Stimulated activated CD8-positive, alpha-beta memory T cell treated with anti-CD3 and anti-CD28 coated beads, Interleukin-7, amount 100 ng/mL, for 4 hours (primary cell): Measurements from ENCODE around the gene RIMOC1.

Source experiments
- DNase-seq, 2 donors: peaks; one replicate each; pipeline ENCODE4 v3.0.0-alpha.2; 2020; ENCODE audit warnings: low read depth in 2 of 2

RIMOC1 gene, protein sequence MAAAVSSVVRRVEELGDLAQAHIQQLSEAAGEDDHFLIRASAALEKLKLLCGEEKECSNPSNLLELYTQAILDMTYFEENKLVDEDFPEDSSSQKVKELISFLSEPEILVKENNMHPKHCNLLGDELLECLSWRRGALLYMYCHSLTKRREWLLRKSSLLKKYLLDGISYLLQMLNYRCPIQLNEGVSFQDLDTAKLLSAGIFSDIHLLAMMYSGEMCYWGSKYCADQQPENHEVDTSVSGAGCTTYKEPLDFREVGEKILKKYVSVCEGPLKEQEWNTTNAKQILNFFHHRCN

DNA sequence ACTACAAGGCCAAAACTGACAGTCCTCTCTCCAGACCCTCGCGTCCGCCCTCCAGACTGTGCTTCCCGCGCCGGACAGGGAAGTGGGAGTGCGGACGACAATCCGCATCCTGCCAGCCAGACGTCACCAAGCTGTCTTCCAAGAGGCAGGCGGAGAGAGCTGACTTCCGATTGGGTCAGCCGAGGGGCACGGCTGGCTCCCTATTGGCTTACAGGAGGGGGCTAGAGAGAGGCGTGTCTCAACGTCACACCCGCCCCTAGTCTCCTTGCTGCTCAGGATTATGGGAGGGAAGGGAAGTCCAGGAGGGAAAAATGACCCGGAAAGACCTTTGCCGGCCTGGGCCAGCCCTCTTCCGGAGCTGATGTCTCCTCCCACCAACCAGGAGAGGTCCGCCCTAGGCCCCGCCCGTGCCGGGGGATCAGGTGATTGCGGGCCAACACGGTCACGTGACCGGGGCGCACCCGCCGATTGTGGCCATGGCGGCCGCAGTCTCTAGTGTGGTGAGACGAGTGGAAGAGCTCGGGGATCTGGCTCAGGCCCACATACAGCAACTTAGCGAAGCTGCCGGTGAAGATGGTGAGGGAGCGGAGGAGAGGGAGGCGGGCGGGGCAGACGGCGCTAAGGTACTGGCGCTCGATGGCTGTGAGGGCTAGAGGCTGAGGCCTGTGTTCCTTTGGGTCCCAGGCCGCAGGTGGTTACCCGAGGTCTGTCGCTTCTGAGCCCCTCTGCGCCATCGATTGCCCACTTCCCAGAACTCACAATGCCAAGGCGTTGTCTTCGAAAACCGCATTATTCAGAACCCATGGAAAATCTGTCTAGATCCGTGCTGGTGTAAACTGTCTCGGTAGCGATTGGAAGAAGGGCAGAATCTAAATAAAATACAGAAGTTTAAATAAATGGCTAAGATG, at the start of gene RIMOC1:
TSS of gene RIMOC1 (plus strand) at position 453 of the 908 bp plus-strand sequence. CDS start at position 477, 24 bp downstream.
- peak; percentile 92 to 95 for DNase-seq

DNA sequence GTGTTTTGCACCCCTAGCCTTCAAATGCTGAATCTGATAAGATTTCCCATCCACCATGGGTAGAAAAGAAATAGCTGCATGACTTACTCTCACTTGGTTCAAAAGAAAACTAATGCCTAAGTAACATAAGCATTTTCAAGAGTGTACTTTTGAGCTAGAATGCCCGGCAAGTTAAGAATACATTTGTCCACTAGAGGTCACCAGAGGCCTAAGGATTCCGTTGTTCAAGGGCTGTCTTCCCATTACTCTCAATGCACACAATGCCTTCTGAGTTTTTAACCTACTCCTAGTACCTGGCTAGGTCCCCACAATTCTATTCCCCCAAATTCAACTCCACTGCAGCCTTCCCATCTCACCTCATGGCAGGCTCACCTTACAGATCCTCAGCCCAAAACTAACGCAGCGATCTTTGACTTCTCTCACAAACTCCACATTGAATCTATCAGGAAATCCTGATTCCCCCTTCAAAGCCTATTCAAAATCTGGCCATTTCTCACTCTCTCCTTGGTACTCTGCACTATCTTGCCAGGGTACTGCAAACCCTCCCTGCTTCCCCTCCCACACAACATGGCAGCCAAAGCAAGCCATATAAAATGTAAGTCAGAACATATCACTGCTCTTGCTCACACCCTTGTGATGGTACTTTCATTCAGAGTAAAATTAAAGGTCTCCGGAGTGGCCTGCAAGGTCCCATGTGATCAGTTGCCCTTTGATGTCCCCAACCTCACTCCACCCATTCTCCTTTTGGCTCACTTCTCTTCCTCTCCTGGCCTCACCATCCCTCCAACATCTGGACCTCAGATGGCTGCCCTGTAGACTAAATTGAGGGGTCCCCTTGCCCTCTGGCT, 47.3 kb upstream of the RIMOC1 start:
- peak in 1 of 2 donors; percentile 43 for DNase-seq

DNA sequence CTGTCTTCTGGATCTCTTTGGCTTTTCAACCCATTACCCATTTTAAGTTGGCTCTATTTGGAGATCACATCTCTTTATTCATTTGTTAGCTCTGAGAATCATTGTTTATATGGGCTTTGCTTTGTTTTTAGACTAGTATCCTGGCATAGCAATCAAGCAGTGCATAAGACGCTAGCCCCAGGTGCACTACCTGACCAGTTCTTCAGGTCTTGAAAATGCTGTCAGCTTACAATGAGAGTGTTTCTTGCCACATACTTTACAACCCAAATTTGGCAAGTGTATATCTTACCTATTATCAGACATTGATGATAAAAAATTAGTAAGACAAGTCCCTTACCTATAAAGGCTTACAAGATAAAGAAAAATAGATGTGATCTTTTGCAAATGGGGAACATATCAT, 46.2 kb upstream of the RIMOC1 start:
- no peak for DNase-seq

DNA sequence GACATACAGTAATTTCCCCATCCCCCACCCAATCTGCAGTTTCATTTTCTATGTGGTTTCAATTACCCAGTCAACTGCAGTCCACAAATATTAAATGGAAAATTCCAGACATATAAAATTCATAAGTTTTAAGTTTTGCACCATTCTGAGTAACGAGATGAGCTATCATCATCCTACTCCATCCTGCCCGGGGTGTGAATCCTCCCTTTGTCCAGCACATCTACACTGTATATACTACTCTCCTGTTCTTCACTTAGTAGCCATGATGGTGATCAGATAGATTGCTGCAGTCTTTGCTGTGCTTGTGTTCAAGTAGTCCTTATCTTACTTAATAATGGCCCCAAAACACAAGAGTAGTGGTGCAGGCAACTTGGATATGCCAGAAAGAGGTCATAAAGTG, 45.3 kb upstream of the RIMOC1 start:
- no peak for DNase-seq

DNA sequence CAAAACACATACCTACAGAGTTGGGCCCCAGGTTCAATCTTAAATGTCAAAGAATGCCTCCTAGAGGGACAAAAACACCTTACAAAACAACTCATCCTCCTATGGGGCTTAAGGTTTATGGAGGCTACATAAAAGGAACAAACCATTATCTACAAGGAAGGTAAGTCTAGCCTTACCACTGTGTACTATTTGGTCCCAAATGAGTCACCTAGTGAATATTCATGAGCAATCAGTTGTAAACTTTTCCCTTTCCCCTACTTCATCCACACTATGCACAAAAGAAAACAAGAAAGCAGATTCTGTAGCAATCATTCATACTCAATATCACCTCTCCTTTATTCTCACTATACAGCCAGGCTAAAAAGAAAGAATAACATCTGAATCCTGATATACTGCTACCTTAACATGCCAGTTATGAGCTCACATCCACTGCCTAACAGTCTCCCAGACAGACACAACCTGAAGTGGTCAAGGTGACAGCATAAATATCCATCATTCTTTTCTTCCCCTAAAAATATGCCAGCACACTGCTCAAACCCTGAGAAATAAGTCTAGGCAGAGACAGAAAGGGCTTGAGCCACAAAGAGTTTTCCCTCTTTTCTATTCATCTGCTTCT, 40.2 kb upstream of the RIMOC1 start:
- no peak for DNase-seq

DNA sequence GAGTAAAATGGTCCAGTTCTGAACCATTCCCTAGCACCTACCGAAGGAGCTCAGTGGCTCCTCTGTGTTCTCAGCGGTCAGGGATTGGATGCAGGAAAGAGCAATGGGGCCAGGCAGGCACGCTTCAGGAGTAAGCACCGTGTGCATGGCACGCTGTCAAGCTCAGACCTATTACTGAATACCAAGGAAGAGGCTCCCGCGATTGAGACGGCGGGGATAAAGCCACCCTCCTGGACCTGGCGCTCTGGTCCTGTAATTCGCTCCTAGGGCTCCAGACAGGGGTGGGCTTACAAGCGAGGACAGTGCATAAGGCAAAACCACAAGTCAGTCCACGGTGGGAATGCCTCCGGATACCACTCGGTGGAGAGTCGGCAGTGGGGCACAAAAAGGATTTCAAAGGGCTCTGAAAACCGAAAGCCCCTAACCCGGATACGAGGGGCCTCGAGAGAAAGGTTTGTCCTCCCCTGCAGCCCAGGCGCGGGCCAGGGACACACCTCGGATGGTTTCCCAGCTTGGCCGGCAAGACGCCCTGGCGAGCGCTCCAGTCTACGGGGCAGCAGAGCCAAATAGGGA, 34.9 kb upstream of the RIMOC1 start:
- peak in 1 of 2 donors; percentile 1 for DNase-seq

DNA sequence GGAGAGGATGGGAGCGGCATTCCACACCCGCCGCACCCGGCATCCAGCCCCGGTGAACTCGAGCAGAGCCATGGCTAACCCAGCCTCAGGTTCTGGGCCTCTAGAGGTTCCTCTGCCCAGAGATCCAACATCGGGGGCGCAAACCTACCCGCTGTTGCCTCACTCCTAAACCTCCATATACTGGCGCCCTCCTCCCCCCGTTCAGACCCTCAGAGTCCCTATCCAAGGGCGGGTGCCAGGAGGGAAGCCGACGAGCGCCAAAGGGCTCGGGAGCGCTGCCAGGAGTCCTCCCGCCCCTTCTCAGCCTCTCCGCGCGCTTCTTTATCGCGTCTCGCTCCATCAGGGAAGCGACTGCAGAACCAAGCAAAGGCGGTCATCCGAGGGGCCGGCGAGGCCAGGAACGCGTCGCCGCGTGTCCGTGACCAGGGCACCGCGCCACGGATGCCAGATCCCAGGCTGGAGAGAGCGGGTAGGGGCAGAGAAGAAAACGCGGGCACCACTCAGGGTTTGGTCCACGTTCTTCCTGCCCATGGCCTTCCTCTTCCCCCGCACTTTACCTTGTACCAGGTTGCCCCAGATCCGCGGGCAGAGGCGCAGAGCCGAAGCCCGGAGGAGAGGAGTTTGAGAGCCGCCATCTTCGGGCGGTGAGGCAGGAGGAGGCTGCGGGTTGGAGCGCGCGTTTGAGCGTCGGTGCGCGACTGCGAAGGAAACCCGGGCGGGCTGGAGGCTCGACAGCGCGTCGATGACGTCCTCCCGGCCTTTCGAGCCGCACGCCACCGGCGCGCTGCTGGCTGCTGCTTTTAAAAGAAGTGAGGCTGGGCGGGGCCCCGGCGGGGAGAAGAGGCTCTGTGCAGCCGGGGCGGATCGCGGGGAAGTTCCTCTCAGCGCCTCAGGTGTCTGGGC, 34.2 kb upstream of the RIMOC1 start, which contains the start of gene OXCT1:
TSS of gene OXCT1 (minus strand) at position 702 of the 903 bp plus-strand sequence. CDS start at position 635, 67 bp downstream.
- peak; percentile 81 to 90 for DNase-seq

DNA sequence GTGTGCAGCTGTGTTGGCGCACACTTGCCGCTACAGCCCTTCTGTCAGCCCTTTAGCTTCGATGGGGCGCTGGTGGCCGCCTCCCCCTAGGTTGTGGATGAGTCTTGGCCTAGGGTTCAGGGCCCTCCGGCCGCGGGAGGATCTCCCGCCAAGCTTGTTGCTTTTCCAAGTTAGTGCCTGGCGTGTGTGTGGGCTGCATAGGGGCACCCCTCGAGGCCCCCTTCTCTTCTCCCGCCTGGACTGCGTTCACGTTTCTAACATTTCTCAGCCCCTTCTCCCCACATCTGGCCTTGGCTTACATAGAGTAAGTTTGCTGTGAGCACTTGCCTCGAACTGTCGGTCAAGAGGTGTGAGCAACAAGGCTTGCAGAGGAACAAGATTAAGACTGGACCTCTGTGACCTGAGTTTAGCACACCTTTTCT, 33.5 kb upstream of the RIMOC1 start:
- DNase-seq: no peak

DNA sequence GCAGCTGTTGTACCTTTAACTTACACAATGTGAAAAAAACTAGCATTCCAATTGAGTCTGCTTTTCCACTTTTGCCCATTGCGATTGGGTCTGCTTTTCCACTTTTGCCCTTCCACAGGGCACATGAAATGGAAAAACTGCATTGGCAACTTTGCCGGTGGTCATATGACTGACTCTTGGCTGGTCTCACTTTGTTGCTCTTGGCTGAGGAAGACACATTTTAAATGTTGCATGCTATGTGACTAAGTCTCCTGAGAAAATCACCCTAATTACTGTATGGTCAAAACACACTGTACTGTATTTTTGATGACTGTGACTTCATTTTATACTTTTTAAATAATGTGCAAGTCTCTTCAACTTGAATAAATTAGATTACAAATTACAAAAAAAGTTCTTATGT, 32.3 kb upstream of the RIMOC1 start:
- DNase-seq: no peak

DNA sequence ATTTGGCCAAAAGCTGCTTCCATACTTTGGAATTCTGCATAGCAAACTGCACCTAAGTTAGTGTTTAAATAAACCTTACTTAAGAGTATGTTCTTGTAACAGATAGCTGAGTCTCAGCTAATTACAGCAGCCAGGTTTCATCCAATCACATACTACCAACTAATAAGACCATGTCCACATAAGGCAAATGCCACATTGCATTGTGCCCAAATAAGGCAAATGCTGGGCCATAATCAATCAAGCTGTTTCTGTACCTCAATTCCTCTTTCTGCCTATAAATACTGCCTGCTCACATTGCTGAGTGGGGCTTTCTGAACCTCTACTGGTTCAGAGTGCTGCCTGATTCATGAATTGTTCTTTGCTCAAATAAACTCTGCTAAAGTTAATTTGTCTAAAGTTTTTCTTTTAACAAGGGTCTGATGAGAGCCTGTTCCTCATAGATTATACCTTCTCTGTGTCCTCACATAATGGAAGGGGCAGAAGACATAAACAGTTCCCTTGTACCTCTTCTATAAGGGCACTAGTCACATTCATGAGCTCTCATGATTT, 29.6 kb upstream of the RIMOC1 start:
- DNase-seq: no peak

DNA sequence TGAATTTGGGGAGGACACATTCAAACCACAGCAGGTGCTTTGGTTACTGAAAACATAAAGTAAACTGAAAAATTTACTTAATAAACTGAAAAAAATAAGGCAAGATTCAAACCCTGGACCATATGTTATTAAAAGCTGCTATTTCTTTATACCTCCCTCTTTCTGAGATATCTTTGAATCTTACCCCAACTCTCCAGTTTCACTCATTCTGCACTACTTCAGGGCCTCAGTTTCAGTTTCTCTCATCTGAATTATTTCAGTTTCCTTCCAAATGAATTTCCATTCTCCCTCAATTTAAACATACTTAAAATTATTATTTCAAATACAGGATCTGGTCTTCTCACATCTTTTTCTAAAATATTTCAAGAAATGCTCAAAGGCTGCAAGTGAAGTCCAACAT, 29.0 kb upstream of the RIMOC1 start:
- DNase-seq: no peak

DNA sequence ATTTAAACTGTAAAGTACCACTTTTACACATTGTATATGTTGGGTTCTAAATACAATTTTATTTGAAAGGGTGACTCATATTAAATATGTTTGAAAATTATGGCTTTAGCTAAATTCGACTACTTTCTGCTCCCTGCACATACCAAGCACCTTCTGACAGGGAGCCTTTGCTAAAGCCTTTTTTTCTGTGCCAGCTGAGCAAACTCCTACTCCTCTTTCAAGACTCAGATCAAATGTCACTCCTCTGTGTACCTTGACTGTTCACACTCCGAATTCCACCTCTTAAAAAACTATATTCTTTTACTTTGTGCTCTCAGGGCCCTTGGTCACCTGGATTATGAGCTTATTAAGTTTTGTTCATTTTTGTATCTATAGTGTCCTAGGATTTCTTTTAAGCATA, 27.5 kb upstream of the RIMOC1 start:
- DNase-seq: no peak

DNA sequence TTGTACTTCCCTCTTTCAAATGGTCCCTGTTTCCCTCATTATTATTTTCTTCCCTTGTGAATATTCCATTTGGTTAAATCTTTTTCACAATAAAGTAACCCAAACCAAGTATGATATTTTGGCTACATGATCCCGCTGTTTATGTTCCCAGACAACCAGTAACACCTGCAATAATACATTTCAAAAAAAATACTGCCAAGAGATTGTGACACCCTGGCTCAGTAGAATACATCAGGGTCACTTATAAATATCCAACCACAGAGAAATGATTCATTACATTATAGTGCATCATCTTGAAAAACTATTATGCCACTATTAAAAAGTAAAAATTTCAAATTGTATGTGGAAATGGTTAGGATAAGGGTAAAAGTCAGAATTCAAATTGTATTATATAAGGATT, 26.7 kb upstream of the RIMOC1 start:
- no peak for DNase-seq

DNA sequence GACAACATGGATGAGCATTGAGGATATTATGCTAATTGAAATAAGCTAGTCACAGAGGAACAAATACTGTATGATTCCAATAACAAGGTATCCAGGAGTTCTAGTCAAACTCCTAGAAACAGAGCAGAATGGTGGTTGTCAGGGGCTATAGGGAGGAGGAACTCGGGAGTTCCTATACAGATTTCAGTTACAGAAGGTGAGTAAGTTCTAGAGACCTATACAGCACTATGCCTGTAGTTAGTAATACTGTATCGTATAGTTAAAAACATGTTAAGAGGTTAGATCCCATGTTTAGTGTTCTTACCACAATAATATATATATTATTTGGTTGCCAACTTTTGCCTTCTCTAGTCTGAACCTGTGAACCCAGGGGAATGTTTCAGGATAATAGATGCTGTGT, 26.0 kb upstream of the RIMOC1 start:
- no peak for DNase-seq

DNA sequence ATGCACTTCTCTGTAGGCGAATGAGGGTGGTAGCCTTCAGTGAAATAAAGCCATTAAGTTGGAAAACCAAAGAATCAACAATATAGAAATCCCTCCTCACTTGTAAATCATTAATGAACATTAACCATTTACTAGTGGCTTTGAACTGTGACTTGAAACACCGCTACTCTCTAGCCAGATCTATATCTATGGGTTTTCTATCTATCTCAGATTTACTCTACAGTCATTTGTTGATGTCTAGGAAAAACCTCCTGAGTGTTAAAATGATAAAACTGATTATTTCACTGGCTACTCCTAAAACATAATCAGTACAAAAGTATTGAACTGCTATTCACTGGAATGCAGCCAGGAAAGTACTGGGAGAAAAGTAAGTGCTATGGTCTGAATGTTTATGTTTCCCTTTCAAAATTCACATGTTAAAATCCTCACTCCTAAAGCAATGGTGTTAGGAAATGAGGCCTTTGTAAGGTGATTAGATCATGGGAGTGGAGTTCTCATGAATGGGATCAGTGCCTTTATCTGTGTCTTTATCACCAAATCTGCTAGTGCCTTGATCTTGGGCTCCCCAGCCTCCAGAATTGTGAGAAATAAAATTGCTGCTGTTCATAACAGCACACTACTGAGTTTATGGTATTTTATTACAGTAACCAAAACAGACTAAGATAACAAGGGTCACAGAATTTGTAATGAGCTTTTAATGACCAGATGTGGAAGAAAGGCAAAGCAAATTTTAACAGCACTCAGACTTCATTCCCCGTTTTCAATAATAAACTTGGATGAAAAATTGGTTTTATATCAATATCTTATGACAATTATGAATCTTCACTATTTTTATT, 25.3 kb upstream of the RIMOC1 start:
- DNase-seq: no peak

DNA sequence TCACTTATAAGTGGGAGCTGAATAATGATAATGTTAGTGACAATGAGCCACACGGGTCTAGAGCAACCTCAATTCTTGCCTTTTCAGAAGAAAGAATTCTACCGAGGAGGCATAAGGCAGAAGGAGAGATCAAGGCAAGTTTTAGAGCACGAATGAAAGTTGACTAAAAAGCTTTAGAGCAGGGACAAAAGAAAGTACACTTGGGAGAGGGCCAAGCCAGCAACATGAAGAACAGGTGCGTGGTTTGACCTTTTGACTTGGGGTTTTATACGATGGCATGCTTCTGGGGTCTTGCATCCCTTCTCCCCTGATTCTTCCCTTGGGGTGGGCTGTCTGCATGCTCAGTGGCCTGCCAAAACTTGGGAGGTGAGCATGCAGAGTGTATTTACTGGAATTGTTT, 21.4 kb upstream of the RIMOC1 start:
- DNase-seq: no peak

DNA sequence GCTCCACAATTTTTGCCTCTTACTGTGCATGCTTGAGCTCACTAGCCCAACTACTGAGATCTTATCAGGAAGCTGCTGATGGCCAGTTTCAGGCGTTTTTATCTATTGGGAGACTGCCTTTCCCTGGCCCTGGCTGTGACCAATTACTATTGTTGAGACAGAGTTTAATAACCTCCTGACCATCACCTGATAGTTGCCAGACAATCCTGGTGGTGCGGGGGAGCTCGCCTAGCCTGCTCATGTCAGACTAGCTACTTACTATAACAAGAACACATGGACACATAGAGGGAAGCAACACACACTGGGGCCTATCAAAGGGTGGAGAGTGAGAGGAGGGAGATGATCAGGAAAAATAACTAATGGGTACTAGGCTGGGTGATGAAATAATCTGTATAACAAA, 20.9 kb upstream of the RIMOC1 start:
- no peak for DNase-seq

DNA sequence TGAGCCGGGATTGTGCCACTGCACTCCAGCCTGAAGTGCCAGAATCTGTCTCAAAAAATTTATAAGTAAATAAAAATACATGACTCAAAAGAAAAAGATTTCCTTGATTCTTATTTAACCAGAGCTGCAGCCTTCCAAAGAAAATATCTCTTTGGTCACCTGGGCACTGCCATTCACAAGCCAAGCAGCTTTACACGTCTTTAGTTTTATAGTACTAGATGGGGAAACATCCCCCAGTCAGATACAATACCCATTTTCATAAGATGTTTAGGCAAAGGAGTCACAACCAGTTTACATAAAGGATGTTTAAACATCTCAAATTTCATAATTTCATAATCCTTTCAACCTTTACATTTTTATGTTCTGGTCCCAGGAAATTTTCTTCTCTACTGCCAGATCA, 20.2 kb upstream of the RIMOC1 start:
- DNase-seq: no peak

DNA sequence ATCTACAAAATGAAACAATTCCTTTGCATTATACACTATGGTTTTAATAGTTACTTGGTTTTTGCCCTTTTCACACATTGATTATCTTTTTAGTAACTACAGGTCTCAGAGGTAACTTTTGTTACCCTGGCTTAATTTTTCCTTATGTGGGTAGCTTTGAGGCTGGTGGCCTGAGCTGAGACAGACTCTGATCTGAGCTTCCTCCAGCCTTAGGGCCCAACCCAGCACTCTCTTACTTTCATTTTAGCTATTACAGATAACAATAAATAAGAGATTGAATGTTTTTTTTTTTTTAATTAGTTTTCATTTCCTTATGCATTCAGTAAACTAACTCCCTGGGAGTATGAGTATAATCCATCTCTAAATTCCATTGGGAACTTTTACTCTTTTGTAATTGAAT, 18.9 kb upstream of the RIMOC1 start:
- DNase-seq: no peak
